Retinal pigment epithelial cell (primary cell): Measurements from ENCODE around the gene SPATA13.

Experiments used
- DNase-seq: peaks from one replicate; pipeline ENCODE4 v3.0.0-alpha.2; 2010; ENCODE audit warnings: low read depth
- H3K4me3 ChIP-seq: 2 replicates; pipeline ENCODE4 v1.5.1; 2011; ENCODE audit warnings: mild to moderate bottlenecking, low read length, control low read depth, moderate library complexity
- CTCF ChIP-seq: conservative IDR thresholded peaks from 2 replicates; pipeline ENCODE4 v1.5.1; 2011; ENCODE audit warnings: low read depth, low read length, control low read depth, inconsistent platforms

SPATA13 gene

GRCh38 chr13:24232037-24232436 is 71.5 kb downstream of the SPATA13 start:
- H3K4me3 ChIP-seq: no peak overlapping the region
- TF ChIP-seq CTCF: no peak
- no peak for DNase-seq

GRCh38 chr13:24232474-24232873 is 72.0 kb downstream of the SPATA13 start:
- no peak overlapping the region for H3K4me3 ChIP-seq
- TF ChIP-seq CTCF: no peak
- no peak for DNase-seq

- H3K4me3 ChIP-seq: peak overlapping the region; percentile 2
- DNase-seq: peak; percentile 41
- no peak for TF ChIP-seq CTCF
Observed at GRCh38 chr13:24233351-24233901, 72.9 kb downstream of the SPATA13 start.

GRCh38 chr13:24234200-24234915 is 73.8 kb downstream of the SPATA13 start:
- DNase-seq: no peak
- H3K4me3 ChIP-seq: no peak overlapping the region
- TF ChIP-seq CTCF: no peak

GRCh38 chr13:24237356-24237755 is 76.8 kb downstream of the SPATA13 start:
- H3K4me3 ChIP-seq: no peak overlapping the region
- no peak for TF ChIP-seq CTCF
- no peak for DNase-seq

- no peak for TF ChIP-seq CTCF
- H3K4me3 ChIP-seq: no peak overlapping the region
- DNase-seq: no peak
Observed at GRCh38 chr13:24241336-24241735, 80.8 kb downstream of the SPATA13 start.

GRCh38 chr13:24242100-24242499 is 81.6 kb downstream of the SPATA13 start:
- H3K4me3 ChIP-seq: no peak overlapping the region
- no peak for DNase-seq
- no peak for TF ChIP-seq CTCF
